H9 (cell line): ENCODE measurements around the gene GTF3C1. TPM values are rescaled to one million over a fixed set of nuclear protein-coding genes. Genes with fewer than 3 reads are reported as not detected.

Source experiments
- DNase-seq: peaks from one replicate; pipeline ENCODE4 v3.0.0-alpha.2; 2017
- H2AFZ ChIP-seq: one replicate; pipeline ENCODE4 v1.6.1; 2013; ENCODE audit warnings: mild to moderate bottlenecking, low read length, control low read depth, moderate library complexity
- H2AK5ac ChIP-seq: 2 replicates; pipeline ENCODE4 v1.6.1; 2013; ENCODE audit warnings: low read length, control low read depth, mixed read lengths; ENCODE audit not compliant: insufficient read length
- H2BK120ac ChIP-seq: one replicate; pipeline ENCODE4 v1.6.1; 2013; ENCODE audit warnings: low read depth, mild to moderate bottlenecking, low read length, control low read depth, inconsistent platforms; ENCODE audit not compliant: poor library complexity, severe bottlenecking
- H2BK12ac ChIP-seq: 2 replicates; pipeline ENCODE4 v1.6.1; 2013; ENCODE audit warnings: low read length, control low read depth, mixed read lengths, low read depth; ENCODE audit not compliant: insufficient read length
- H2BK15ac ChIP-seq: 2 replicates; pipeline ENCODE4 v1.6.1; 2013; ENCODE audit warnings: low read depth, low read length, control low read depth
- H2BK20ac ChIP-seq: one replicate; pipeline ENCODE4 v1.6.1; 2013; ENCODE audit warnings: low read depth, mild to moderate bottlenecking, low read length, control low read depth, inconsistent platforms; ENCODE audit not compliant: poor library complexity, severe bottlenecking
- H2BK5ac ChIP-seq: 2 replicates; pipeline ENCODE4 v1.6.1; 2013; ENCODE audit warnings: low read length, control low read depth, mixed read lengths; ENCODE audit not compliant: insufficient read length
- H3K14ac ChIP-seq: 2 replicates; pipeline ENCODE4 v1.6.1; 2013; ENCODE audit warnings: low read length, control low read depth; ENCODE audit not compliant: insufficient read depth
- H3K18ac ChIP-seq: 2 replicates; pipeline ENCODE4 v1.6.1; 2013; ENCODE audit warnings: low read depth, mild to moderate bottlenecking, mixed read lengths, low read length, control low read depth; ENCODE audit not compliant: insufficient read length
- H3K23ac ChIP-seq: 2 replicates; pipeline ENCODE4 v1.6.1; 2013; ENCODE audit warnings: low read length, control low read depth, mixed read lengths, low read depth; ENCODE audit not compliant: insufficient read length
- H3K23me2 ChIP-seq: 2 replicates; pipeline ENCODE4 v1.6.1; 2013; ENCODE audit warnings: low read depth, mild to moderate bottlenecking, mixed read lengths, low read length, control low read depth; ENCODE audit not compliant: insufficient read length, poor library complexity, severe bottlenecking
- H3K27ac ChIP-seq: 2 replicates; pipeline ENCODE4 v1.5.1; 2013; ENCODE audit warnings: low read length, control low read depth, mixed read lengths, low read depth; ENCODE audit not compliant: insufficient read length
- H3K27me3 ChIP-seq: 2 replicates; pipeline ENCODE4 v1.6.1; 2013; ENCODE audit warnings: low read length, control low read depth, inconsistent platforms; ENCODE audit not compliant: insufficient read depth
- H3K4ac ChIP-seq: 2 replicates; pipeline ENCODE4 v1.6.1; 2013; ENCODE audit warnings: low read depth, mild to moderate bottlenecking, control low read depth, inconsistent platforms, low read length, moderate library complexity
- H3K4me1 ChIP-seq: 2 replicates; pipeline ENCODE4 v1.6.1; 2013; ENCODE audit warnings: low read length, control low read depth, inconsistent platforms; ENCODE audit not compliant: insufficient read depth
- H3K4me2 ChIP-seq: 2 replicates; pipeline ENCODE4 v1.6.1; 2013; ENCODE audit warnings: low read length, control low read depth, mixed read lengths; ENCODE audit not compliant: insufficient read length, insufficient read depth
- H3K56ac ChIP-seq: 2 replicates; pipeline ENCODE4 v1.6.1; 2013; ENCODE audit warnings: low read depth, mild to moderate bottlenecking, mixed read lengths, low read length, control low read depth; ENCODE audit not compliant: insufficient read length
- H3K79me1 ChIP-seq: 2 replicates; pipeline ENCODE4 v1.6.1; 2013; ENCODE audit warnings: low read depth, mild to moderate bottlenecking, moderate library complexity, low read length, control low read depth, inconsistent platforms; ENCODE audit not compliant: insufficient read depth, poor library complexity, severe bottlenecking
- H3K79me2 ChIP-seq: 2 replicates; pipeline ENCODE4 v1.6.1; 2013; ENCODE audit warnings: low read length, control low read depth, inconsistent platforms; ENCODE audit not compliant: insufficient read depth
- H3K9ac ChIP-seq: 2 replicates; pipeline ENCODE4 v1.6.1; 2013; ENCODE audit warnings: low read length, control low read depth, mixed read lengths; ENCODE audit not compliant: insufficient read length; ENCODE audit errors: extremely low read depth
- H3K9me3 ChIP-seq: one replicate; pipeline ENCODE4 v1.6.1; 2013; ENCODE audit warnings: low read depth, low read length, inconsistent platforms; ENCODE audit not compliant: control insufficient read depth
- H3T11ph ChIP-seq: one replicate; pipeline ENCODE4 v1.6.1; 2013; ENCODE audit warnings: mild to moderate bottlenecking, low read length, control low read depth, inconsistent platforms
- H4K20me1 ChIP-seq: one replicate; pipeline ENCODE4 v1.6.1; 2013; ENCODE audit not compliant: control insufficient read depth, insufficient read length, insufficient read depth
- H4K5ac ChIP-seq: 2 replicates; pipeline ENCODE4 v1.6.1; 2013; ENCODE audit warnings: low read depth, mild to moderate bottlenecking, mixed read lengths, low read length, control low read depth; ENCODE audit not compliant: insufficient read length
- H4K8ac ChIP-seq: replicated peaks from 2 replicates; pipeline ENCODE4 v1.6.1; 2013; ENCODE audit warnings: low read length, control low read depth, mixed read lengths, low read depth; ENCODE audit not compliant: insufficient read length
- H4K91ac ChIP-seq: 2 replicates; pipeline ENCODE4 v1.6.1; 2013; ENCODE audit warnings: low read depth, mild to moderate bottlenecking, moderate library complexity, mixed read lengths, low read length, control low read depth; ENCODE audit not compliant: insufficient read length
- H3K27ac Mint-ChIP-seq, 3 experiments: 2 replicates in 2 of 3; 3 replicates in 1 of 3; pipeline ENCODE4 v1.8.0; 2020 to 2021; ENCODE audit warnings: mixed read lengths in 3 of 3, mild to moderate bottlenecking in 1 of 3, moderate library complexity in 1 of 3
- H3K27me3 Mint-ChIP-seq: 2 replicates; pipeline ENCODE4 v1.8.0; 2021; ENCODE audit warnings: low read depth, mild to moderate bottlenecking, moderate library complexity, mixed read lengths
- H3K36me3 Mint-ChIP-seq, 3 experiments: 2 replicates in 2 of 3; 3 replicates in 1 of 3; pipeline ENCODE4 v1.8.0; 2020 to 2021; ENCODE audit warnings: low read depth in 3 of 3, mixed read lengths in 3 of 3; ENCODE audit not compliant: insufficient read depth in 1 of 3
- H3K4me1 Mint-ChIP-seq, 2 experiments: 2 replicates each; pipeline ENCODE4 v1.8.0; 2020; ENCODE audit warnings: mixed read lengths in 2 of 2
- H3K4me3 Mint-ChIP-seq, 2 experiments: 2 replicates in 1 of 2; 3 replicates in 1 of 2; pipeline ENCODE4 v1.8.0; 2020 to 2021; ENCODE audit warnings: mild to moderate bottlenecking in 2 of 2, mixed read lengths in 2 of 2, moderate library complexity in 1 of 2
- H3K9me3 Mint-ChIP-seq, 2 experiments: 2 replicates in 1 of 2; 3 replicates in 1 of 2; pipeline ENCODE4 v1.8.0; 2020; ENCODE audit warnings: mild to moderate bottlenecking in 2 of 2, mixed read lengths in 2 of 2, moderate library complexity in 1 of 2
- CTCF ChIP-seq: fragments of 200-600 bp; sonication (generic); conservative IDR thresholded peaks from 3 replicates; pipeline ENCODE4 v1.8.0; 2021; ENCODE audit warnings: antibody characterized with exemption, mild to moderate bottlenecking
- WGBS: extraction: QIAGEN DNeasy Blood & Tissue Kit; methylation state at CpG from one replicate; pipeline ENCODE4 v1.1.7; 2013; ENCODE audit warnings: missing lambda C conversion rate, low lambda C conversion rate, mixed read lengths; ENCODE audit not compliant: insufficient read length; ENCODE audit errors: extremely low coverage; 5-methylcytosine and 5-hydroxymethylcytosine counted together
- total RNA-seq: library from RNA; stranded (reverse); gene quantifications from 2 replicates; pipeline ENCODE4 v1.2.1, GENCODE V29; 2021

Gene GTF3C1
- total RNA-seq, 1 experiment from 2014 or later: 113 TPM

DNA sequence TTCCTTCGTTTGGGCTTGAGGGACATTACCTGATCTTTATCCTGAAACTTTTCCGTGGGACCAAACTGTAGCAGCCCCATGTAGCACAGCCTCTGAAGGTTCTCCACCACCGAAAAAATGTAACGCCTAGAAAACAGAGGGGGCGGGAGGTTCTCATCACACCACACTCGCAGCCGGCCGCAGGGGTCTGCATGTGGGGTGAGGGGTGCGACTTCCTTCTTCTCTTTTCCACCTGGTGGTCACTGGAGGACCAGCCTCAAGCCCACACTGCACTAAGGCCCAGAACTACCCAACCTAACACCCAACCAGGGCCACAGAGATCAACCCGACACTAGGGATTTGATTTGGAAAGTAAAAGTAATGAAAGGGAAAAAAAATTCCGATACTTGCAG lies 57.1 kb downstream of the GTF3C1 start:
- DNase-seq: no peak

More for the DNA sequence above, 57.1 kb downstream of the GTF3C1 start:
- H3K4me1 Mint-ChIP-seq: no peaks in the 10 kb centered on the region
- Histone ChIP-seq H3K4me2 (no peak overlapping the region), H3K27me3 (no peaks in the 10 kb centered on the region), H2BK12ac (no peak overlapping the region), H2BK120ac (no peak overlapping the region), H2BK15ac (no peak overlapping the region), H3T11ph (no peak overlapping the region), H3K27ac (no peak overlapping the region), H3K23me2 (no peaks in the 10 kb centered on the region), H2AFZ (no peak overlapping the region), H3K79me2 (no peaks in the 10 kb centered on the region), H2BK5ac (no peak overlapping the region), H4K20me1 (no peaks in the 10 kb centered on the region), H3K9me3 (no peaks in the 10 kb centered on the region), H2BK20ac (no peak overlapping the region), H4K91ac (no peak overlapping the region), H4K5ac (no peak overlapping the region), H3K4ac (no peak overlapping the region), H2AK5ac (no peak overlapping the region), H4K8ac (no peak overlapping the region), H3K56ac (no peak overlapping the region), H3K4me1 (no peaks in the 10 kb centered on the region), H3K9ac (no peak overlapping the region), H3K14ac (no peak overlapping the region), H3K18ac (no peak overlapping the region), H3K23ac (no peak overlapping the region), H3K79me1 (no peaks in the 10 kb centered on the region)
- peaks cover 44 to 93% (median 91%) of the 10 kb centered on the region in 3 experiments for H3K36me3 Mint-ChIP-seq
- H3K27me3 Mint-ChIP-seq: no peaks in the 10 kb centered on the region
- H3K4me3 Mint-ChIP-seq: no peak overlapping the region
- H3K9me3 Mint-ChIP-seq: no peaks in the 10 kb centered on the region
- H3K27ac Mint-ChIP-seq: peak overlapping the region in 1 of 3 experiments; percentile 66; a peak in 1 of 7 replicates
- TF ChIP-seq CTCF: peak; percentile 17; the same call in 1 of the 3 replicates
- no CpG with 5 or more reads among the region's 11 CpGs for WGBS
